HFFc6 (cell line): ENCODE measurements around the gene ARL2BP. TPM values are rescaled to one million over a fixed set of nuclear protein-coding genes. Genes with fewer than 3 reads are reported as not detected.

Experiments
- DNase-seq: peaks from one replicate; pipeline ENCODE4 v3.0.0-alpha.2; 2018
- H3K27ac Mint-ChIP-seq: 2 replicates; pipeline ENCODE4 v1.8.0; 2020; ENCODE audit warnings: mild to moderate bottlenecking, mixed read lengths
- H3K27me3 Mint-ChIP-seq: 2 replicates; pipeline ENCODE4 v1.8.0; 2021; ENCODE audit warnings: mild to moderate bottlenecking, moderate library complexity, mixed read lengths; ENCODE audit not compliant: insufficient read depth
- H3K36me3 Mint-ChIP-seq: 2 replicates; pipeline ENCODE4 v1.8.0; 2021; ENCODE audit warnings: low read depth, mixed read lengths
- H3K4me1 Mint-ChIP-seq: 2 replicates; pipeline ENCODE4 v1.8.0; 2020; ENCODE audit warnings: low read depth, mixed read lengths
- H3K4me3 Mint-ChIP-seq: 2 replicates; pipeline ENCODE4 v1.8.0; 2020; ENCODE audit warnings: mild to moderate bottlenecking, moderate library complexity, mixed read lengths
- H3K9me3 Mint-ChIP-seq: 2 replicates; pipeline ENCODE4 v1.8.0; 2020; ENCODE audit warnings: mild to moderate bottlenecking, mixed read lengths
- CTCF ChIP-seq: fragments of 200-600 bp; sonication (generic); IDR thresholded peaks from 2 replicates; pipeline ENCODE4 v1.5.0; 2021; ENCODE audit warnings: antibody characterized with exemption, mild to moderate bottlenecking
- total RNA-seq, 6 experiments: library from RNA; stranded (reverse); fragmentation: NEBNext Ultra II Directional; extraction: Animal tissue kit (Norgen Biotek cat#: 25700); gene quantifications; 2 replicates in 1 of 6; 3 replicates in 5 of 6; pipeline ENCODE4 v1.2.3, GENCODE V29; 2021

Gene ARL2BP
- total RNA-seq, 6 experiments from 2014 or later: 70.3 to 80.0 (median 76.7) TPM

GRCh38 chr16:57278494-57278893 lies 33.4 kb downstream of the ARL2BP start:
- Mint-ChIP-seq H3K9me3 (no peaks in the 10 kb centered on the region), H3K36me3 (no peaks in the 10 kb centered on the region), H3K4me3 (no peak overlapping the region), H3K27ac (no peak overlapping the region), H3K27me3 (peaks cover 28% of the 10 kb centered on the region), H3K4me1 (peaks cover 36% of the 10 kb centered on the region)
- DNase-seq: no peak
- TF ChIP-seq CTCF: no peak

GRCh38 chr16:57279780-57280638 lies 35.0 kb downstream of the ARL2BP start:
- no peaks in the 10 kb centered on the region for H3K9me3 Mint-ChIP-seq
- DNase-seq: no peak
- TF ChIP-seq CTCF: no peak
- H3K4me3 Mint-ChIP-seq: no peak overlapping the region
- peaks cover 36% of the 10 kb centered on the region for H3K4me1 Mint-ChIP-seq
- peaks cover 29% of the 10 kb centered on the region for H3K27me3 Mint-ChIP-seq
- H3K36me3 Mint-ChIP-seq: no peaks in the 10 kb centered on the region
- H3K27ac Mint-ChIP-seq: no peak overlapping the region

GRCh38 chr16:57281791-57282190 lies 36.7 kb downstream of the ARL2BP start:
- no peak overlapping the region for H3K4me3 Mint-ChIP-seq
- no peak for TF ChIP-seq CTCF
- H3K27me3 Mint-ChIP-seq: peaks cover 29% of the 10 kb centered on the region
- H3K9me3 Mint-ChIP-seq: no peaks in the 10 kb centered on the region
- H3K36me3 Mint-ChIP-seq: no peaks in the 10 kb centered on the region
- no peak for DNase-seq
- H3K4me1 Mint-ChIP-seq: peaks cover 30% of the 10 kb centered on the region
- no peak overlapping the region for H3K27ac Mint-ChIP-seq

- DNase-seq: no peak
These were observed 37.6 kb downstream of the ARL2BP start for GRCh38 chr16:57282510-57283213.

More at GRCh38 chr16:57282510-57283213, 37.6 kb downstream of the ARL2BP start:
- H3K4me1 Mint-ChIP-seq: peaks cover 22% of the 10 kb centered on the region
- H3K36me3 Mint-ChIP-seq: no peaks in the 10 kb centered on the region
- H3K27me3 Mint-ChIP-seq: peaks cover 29% of the 10 kb centered on the region
- no peak overlapping the region for H3K4me3 Mint-ChIP-seq
- no peak overlapping the region for H3K27ac Mint-ChIP-seq
- H3K9me3 Mint-ChIP-seq: no peaks in the 10 kb centered on the region
- TF ChIP-seq CTCF: no peak
